ENCODE data around the gene ARHGAP6.

DNA sequence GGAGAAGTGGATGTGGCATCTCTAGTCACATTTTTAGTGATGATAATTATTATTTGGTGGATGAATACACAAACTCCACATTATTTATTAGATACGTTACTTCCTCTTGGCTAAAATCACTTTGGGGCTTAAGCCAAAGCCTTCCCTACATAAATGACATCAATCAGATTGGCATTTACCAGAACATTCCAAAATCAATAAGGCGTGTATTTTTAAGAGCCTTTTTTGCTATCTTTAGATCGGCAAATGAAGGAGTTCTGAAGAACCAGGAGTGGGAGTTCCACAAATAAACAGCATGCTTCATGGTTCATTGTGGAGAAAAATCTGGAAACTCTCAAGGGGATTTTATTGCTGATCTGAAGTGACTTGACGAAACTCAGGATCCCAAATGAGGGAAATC is 282.8 kb downstream of the ARHGAP6 start:
- TF ChIP-seq, protein P1, sequence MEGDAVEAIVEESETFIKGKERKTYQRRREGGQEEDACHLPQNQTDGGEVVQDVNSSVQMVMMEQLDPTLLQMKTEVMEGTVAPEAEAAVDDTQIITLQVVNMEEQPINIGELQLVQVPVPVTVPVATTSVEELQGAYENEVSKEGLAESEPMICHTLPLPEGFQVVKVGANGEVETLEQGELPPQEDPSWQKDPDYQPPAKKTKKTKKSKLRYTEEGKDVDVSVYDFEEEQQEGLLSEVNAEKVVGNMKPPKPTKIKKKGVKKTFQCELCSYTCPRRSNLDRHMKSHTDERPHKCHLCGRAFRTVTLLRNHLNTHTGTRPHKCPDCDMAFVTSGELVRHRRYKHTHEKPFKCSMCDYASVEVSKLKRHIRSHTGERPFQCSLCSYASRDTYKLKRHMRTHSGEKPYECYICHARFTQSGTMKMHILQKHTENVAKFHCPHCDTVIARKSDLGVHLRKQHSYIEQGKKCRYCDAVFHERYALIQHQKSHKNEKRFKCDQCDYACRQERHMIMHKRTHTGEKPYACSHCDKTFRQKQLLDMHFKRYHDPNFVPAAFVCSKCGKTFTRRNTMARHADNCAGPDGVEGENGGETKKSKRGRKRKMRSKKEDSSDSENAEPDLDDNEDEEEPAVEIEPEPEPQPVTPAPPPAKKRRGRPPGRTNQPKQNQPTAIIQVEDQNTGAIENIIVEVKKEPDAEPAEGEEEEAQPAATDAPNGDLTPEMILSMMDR (IDR thresholded peaks at IDR 0.05 in 2 of 3, conservative IDR thresholded peaks at IDR 0.05 in 1 of 3; ENCODE audit: borderline replicate concordance in 1 of 3, insufficient read depth in 1 of 3, low read depth in 2 of 3, low read length in 2 of 3), result no peak
- TF ChIP-seq POLR2AphosphoS5 (IDR thresholded peaks at IDR 0.05; ENCODE audit: low read depth, low read length) (no peak), EZH2 (IDR thresholded peaks at IDR 0.05) (no peak), JUND (IDR thresholded peaks at IDR 0.05) (no peak), POLR2A (IDR thresholded peaks at IDR 0.05; ENCODE audit: borderline replicate concordance, extremely low read depth, insufficient read depth, insufficient read length) (no peak), ATF3 (IDR thresholded peaks at IDR 0.05) (no peak), SRF (IDR thresholded peaks at IDR 0.05; ENCODE audit: low read depth) (no peak), ZBTB33 (IDR thresholded peaks at IDR 0.05; ENCODE audit: extremely low read depth, insufficient replicate concordance, low read length) (no peak), EGR1 (IDR thresholded peaks at IDR 0.05; ENCODE audit: low read depth) (no peak), RAD21 (IDR thresholded peaks at IDR 0.05; ENCODE audit: low read depth) (no peak), CEBPB (IDR thresholded peaks at IDR 0.05; ENCODE audit: low read depth) (no peak), EZH2phosphoT487 (IDR thresholded peaks at IDR 0.05; ENCODE audit: borderline replicate concordance) (no peak)
- TF ChIP-seq, protein P2, sequence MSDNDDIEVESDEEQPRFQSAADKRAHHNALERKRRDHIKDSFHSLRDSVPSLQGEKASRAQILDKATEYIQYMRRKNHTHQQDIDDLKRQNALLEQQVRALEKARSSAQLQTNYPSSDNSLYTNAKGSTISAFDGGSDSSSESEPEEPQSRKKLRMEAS (IDR thresholded peaks at IDR 0.05), result no peak
- TF ChIP-seq, protein P3, sequence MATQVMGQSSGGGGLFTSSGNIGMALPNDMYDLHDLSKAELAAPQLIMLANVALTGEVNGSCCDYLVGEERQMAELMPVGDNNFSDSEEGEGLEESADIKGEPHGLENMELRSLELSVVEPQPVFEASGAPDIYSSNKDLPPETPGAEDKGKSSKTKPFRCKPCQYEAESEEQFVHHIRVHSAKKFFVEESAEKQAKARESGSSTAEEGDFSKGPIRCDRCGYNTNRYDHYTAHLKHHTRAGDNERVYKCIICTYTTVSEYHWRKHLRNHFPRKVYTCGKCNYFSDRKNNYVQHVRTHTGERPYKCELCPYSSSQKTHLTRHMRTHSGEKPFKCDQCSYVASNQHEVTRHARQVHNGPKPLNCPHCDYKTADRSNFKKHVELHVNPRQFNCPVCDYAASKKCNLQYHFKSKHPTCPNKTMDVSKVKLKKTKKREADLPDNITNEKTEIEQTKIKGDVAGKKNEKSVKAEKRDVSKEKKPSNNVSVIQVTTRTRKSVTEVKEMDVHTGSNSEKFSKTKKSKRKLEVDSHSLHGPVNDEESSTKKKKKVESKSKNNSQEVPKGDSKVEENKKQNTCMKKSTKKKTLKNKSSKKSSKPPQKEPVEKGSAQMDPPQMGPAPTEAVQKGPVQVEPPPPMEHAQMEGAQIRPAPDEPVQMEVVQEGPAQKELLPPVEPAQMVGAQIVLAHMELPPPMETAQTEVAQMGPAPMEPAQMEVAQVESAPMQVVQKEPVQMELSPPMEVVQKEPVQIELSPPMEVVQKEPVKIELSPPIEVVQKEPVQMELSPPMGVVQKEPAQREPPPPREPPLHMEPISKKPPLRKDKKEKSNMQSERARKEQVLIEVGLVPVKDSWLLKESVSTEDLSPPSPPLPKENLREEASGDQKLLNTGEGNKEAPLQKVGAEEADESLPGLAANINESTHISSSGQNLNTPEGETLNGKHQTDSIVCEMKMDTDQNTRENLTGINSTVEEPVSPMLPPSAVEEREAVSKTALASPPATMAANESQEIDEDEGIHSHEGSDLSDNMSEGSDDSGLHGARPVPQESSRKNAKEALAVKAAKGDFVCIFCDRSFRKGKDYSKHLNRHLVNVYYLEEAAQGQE (IDR thresholded peaks at IDR 0.05; ENCODE audit: low read depth), result no peak

Measured in HCT116 (cell line).